Stomach (tissue), 9 donors: ENCODE results near the gene NYAP2. TPM values are rescaled to one million over a fixed set of nuclear protein-coding genes. Genes with fewer than 3 reads are reported as not detected.

Experiments used
- DNase-seq, 2 donors: peaks; one replicate each; pipeline versions ENCODE4 v3.0.0 to v3.0.0-alpha.2; 2013 to 2019
- H3K27ac ChIP-seq, 5 donors: fragments of 200-600 bp in 4 of 5; sonication (generic) in 4 of 5; one replicate each; pipeline ENCODE4 v1.5.1; 2013 to 2019; ENCODE audit warnings: mild to moderate bottlenecking in 1 of 5, moderate library complexity in 1 of 5
- H3K27me3 ChIP-seq, 3 donors: fragments of 200-600 bp; sonication (generic); one replicate each; pipeline ENCODE4 v1.5.1; 2017 to 2019; ENCODE audit warnings: mixed run types in 1 of 3
- H3K36me3 ChIP-seq, 4 donors: fragments of 200-600 bp; sonication (generic); 1 replicate in 3 of 4; 2 replicates in 1 of 4; pipeline ENCODE4 v1.5.1; 2016 to 2019
- H3K4me1 ChIP-seq, 4 donors: fragments of 200-600 bp; sonication (generic); one replicate each; pipeline ENCODE4 v1.5.1; 2016 to 2019
- H3K4me3 ChIP-seq, 4 donors: fragments of 200-600 bp; sonication (generic) in 3 of 4; one replicate each; pipeline ENCODE4 v1.5.1; 2016 to 2019; ENCODE audit warnings: mild to moderate bottlenecking in 1 of 4
- H3K9me3 ChIP-seq, 4 donors: fragments of 200-600 bp; sonication (generic); one replicate each; pipeline ENCODE4 v1.5.1; 2016 to 2019
- EP300 ChIP-seq: sonication (generic); formaldehyde crosslinking; IDR thresholded peaks from one replicate; pipeline ENCODE4 v1.6.1; 2017; ENCODE audit warnings: antibody characterized with exemption
- POLR2A ChIP-seq, 4 donors: fragments of 450-650 bp; IDR thresholded peaks; one replicate each; pipeline ENCODE4 v1.6.1; 2016; ENCODE audit warnings: antibody characterized with exemption in 4 of 4, control low read depth in 2 of 4, mild to moderate bottlenecking in 1 of 4, moderate library complexity in 1 of 4
- POLR2AphosphoS5 ChIP-seq, 3 donors: sonication (generic); formaldehyde crosslinking; IDR thresholded peaks; one replicate each; pipeline ENCODE4 v1.6.1; 2016; ENCODE audit warnings: antibody characterized with exemption in 3 of 3
- WGBS, 5 donors: extraction: QIAGEN DNeasy Blood & Tissue Kit in 3 of 5; methylation state at CpG; one replicate each; pipeline versions ENCODE4 v1.1.5 to v1.1.7; 2013 to 2018; 5-methylcytosine and 5-hydroxymethylcytosine counted together
- intact Hi-C: fragments of 100-400 bp; cut with DNase I; formaldehyde crosslinking; loops from one replicate; pipeline ENCODE4 v1.15.1; 2023; ENCODE audit warnings: low total_unique reads
- polyA plus RNA-seq, 3 donors: library from polyadenylated mRNA; stranded (reverse); fragments of 200-250 nt; gene quantifications; one replicate each; pipeline ENCODE4 v1.2.3, GENCODE V29; 2013
- total RNA-seq, 5 donors: library from RNA; depleted of rRNA; stranded (reverse); fragments of >200 nt; gene quantifications; one replicate each; pipeline versions ENCODE4 v1.1.0 to v1.2.3, GENCODE V29; 2014 to 2016
- TF ChIP-seq, protein P1 (sequence below), 7 experiments: fragments of 450-650 bp in 4 of 7; fragments of 200-600 bp in 3 of 7; sonication (generic) in 3 of 7; IDR thresholded peaks; one replicate each; pipeline ENCODE4 v1.5.1; 2016 to 2019; ENCODE audit warnings: antibody characterized with exemption in 7 of 7, control low read depth in 2 of 7, mild to moderate bottlenecking in 1 of 7
- donor health status: healthy with polysubstance abuse.
- donor health status: Bipolar disorder and iron deficiency.
- donor health status: healthy.

NYAP2 gene
- total and polyA plus RNA-seq, 8 donors: under 0.01 to 0.18 (median 0.03) TPM; not detected in 5

DNA sequence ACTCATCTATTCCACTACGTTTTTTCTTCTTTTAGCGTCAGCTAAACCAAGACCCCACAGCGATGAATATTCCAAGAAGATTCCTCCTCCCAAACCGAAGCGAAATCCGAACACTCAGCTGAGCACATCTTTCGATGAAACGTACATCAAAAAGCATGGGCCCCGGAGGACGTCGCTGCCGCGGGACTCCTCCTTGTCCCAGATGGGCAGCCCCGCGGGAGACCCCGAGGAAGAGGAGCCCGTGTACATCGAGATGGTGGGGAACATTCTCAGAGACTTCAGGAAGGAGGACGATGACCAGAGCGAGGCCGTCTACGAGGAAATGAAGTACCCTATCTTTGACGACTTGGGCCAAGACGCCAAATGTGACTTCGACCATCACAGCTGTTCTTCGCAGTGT lies 182.4 kb downstream of the NYAP2 start:
- H3K9me3 ChIP-seq: no peaks in the 10 kb centered on the region
- no peak overlapping the region for H3K4me3 ChIP-seq
- no peak overlapping the region for H3K27ac ChIP-seq
- TF ChIP-seq POLR2AphosphoS5 (IDR thresholded peaks at IDR 0.05) (no peak), POLR2A (IDR thresholded peaks at IDR 0.05) (no peak), EP300 (no peak)
- TF ChIP-seq, protein P1, sequence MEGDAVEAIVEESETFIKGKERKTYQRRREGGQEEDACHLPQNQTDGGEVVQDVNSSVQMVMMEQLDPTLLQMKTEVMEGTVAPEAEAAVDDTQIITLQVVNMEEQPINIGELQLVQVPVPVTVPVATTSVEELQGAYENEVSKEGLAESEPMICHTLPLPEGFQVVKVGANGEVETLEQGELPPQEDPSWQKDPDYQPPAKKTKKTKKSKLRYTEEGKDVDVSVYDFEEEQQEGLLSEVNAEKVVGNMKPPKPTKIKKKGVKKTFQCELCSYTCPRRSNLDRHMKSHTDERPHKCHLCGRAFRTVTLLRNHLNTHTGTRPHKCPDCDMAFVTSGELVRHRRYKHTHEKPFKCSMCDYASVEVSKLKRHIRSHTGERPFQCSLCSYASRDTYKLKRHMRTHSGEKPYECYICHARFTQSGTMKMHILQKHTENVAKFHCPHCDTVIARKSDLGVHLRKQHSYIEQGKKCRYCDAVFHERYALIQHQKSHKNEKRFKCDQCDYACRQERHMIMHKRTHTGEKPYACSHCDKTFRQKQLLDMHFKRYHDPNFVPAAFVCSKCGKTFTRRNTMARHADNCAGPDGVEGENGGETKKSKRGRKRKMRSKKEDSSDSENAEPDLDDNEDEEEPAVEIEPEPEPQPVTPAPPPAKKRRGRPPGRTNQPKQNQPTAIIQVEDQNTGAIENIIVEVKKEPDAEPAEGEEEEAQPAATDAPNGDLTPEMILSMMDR (IDR thresholded peaks at IDR 0.05): no peak
- no peak for DNase-seq
- H3K27me3 ChIP-seq: no peaks in the 10 kb centered on the region
- no peaks in the 10 kb centered on the region for H3K36me3 ChIP-seq
- 93 to 96% (median 95%) methylated on average over 26 of the region's 26 CpGs for WGBS, 5 donors
- H3K4me1 ChIP-seq: no peaks in the 10 kb centered on the region
- intact Hi-C loops: no loop called here

DNA sequence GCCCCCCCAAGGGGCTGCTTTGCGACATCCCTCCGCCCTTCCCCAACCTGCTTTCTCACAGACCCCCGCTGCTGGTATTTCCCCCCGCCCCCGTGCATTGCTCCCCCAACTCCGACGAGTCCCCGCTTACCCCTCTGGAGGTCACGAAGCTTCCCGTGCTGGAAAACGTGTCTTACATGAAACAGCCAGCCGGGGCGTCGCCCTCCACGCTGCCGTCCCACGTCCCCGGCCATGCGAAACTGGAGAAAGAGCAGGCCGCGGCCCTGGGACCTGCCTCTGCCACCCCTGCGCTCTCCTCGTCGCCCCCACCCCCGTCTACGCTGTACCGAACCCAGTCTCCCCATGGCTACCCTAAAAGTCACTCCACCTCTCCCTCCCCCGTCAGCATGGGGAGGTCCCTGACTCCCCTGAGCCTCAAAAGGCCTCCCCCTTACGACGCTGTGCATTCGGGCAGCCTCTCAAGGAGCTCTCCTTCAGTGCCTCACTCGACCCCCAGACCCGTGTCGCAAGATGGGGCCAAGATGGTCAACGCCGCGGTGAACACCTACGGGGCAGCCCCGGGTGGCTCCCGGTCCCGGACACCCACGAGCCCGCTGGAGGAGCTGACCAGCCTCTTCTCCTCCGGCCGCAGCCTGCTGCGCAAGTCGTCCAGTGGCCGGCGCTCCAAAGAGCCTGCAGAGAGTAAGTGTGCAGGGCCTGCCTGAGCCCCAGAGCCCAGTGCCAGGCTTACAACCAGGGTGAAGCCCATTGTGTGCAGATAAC lies 183.0 kb downstream of the NYAP2 start:
- DNase-seq: no peak
- intact Hi-C loops: no loop called here
- Histone ChIP-seq H3K27me3 (no peaks in the 10 kb centered on the region), H3K4me3 (no peak overlapping the region), H3K27ac (no peak overlapping the region), H3K36me3 (no peaks in the 10 kb centered on the region), H3K4me1 (no peaks in the 10 kb centered on the region), H3K9me3 (no peaks in the 10 kb centered on the region)
- TF ChIP-seq POLR2A (IDR thresholded peaks at IDR 0.05): no peak
- TF ChIP-seq POLR2AphosphoS5 (IDR thresholded peaks at IDR 0.05): no peak
- TF ChIP-seq EP300: no peak
- TF ChIP-seq, protein P1 (IDR thresholded peaks at IDR 0.05): no peak
- WGBS, 5 donors: 94 to 96% (median 95%) methylated on average over 47 to 49 of the region's 49 CpGs

DNA sequence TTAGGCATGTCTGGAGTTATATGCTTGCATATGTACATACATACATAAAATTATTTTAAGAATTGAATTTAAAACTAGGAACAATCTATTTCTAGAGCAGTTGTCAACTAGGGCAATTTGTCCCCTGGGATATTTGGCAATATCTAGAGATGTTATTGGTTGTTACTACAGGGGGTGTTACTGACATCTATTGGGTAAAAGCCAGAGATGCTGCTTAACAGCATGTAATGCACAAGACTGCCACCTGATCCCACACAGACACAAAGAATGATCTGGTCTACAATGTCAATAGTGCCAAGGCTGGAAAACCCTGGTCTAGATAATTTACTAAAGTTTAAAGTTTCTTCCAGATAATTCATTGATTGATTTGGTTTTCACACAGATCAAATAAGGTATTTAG lies 185.3 kb downstream of the NYAP2 start:
- TF ChIP-seq EP300: no peak
- TF ChIP-seq POLR2AphosphoS5 (IDR thresholded peaks at IDR 0.05): no peak
- TF ChIP-seq, protein P1 (IDR thresholded peaks at IDR 0.05): no peak
- no peak for TF ChIP-seq POLR2A (IDR thresholded peaks at IDR 0.05)
- no peaks in the 10 kb centered on the region for H3K27me3 ChIP-seq
- intact Hi-C loops: no loop called here
- no peak overlapping the region for H3K4me3 ChIP-seq
- no peaks in the 10 kb centered on the region for H3K9me3 ChIP-seq
- DNase-seq: no peak
- no peak overlapping the region for H3K27ac ChIP-seq
- no peaks in the 10 kb centered on the region for H3K36me3 ChIP-seq
- no peaks in the 10 kb centered on the region for H3K4me1 ChIP-seq

DNA sequence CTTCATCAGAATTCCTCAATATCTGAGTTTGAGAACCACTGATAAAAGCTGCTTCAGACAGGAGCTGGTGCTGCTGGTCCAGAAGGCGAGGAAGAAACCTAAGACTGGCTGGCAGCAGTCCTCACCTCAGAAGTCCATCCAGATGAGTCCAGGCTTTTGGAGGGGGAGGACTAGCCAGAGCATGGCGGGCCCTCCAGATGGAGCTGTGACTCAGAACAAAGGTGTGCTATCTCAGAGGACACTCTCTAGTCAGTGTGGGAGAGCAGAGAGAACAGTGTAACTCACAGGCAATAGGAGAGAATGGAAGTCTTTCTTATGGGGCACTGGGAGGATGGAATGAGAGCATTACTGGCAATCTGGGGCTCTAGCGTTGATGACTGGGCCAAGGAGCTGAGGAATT lies 191.4 kb downstream of the NYAP2 start:
- 78 to 97% (median 89%) methylated on average over 3 of the region's 3 CpGs for WGBS, 5 donors
- TF ChIP-seq POLR2A (IDR thresholded peaks at IDR 0.05) (no peak), EP300 (no peak), POLR2AphosphoS5 (IDR thresholded peaks at IDR 0.05) (no peak)
- TF ChIP-seq, protein P1 (IDR thresholded peaks at IDR 0.05): no peak
- no peak for DNase-seq
- intact Hi-C loops: no loop called here
- Histone ChIP-seq H3K9me3 (no peaks in the 10 kb centered on the region), H3K4me1 (no peaks in the 10 kb centered on the region), H3K36me3 (no peaks in the 10 kb centered on the region), H3K27me3 (no peaks in the 10 kb centered on the region), H3K4me3 (no peak overlapping the region), H3K27ac (no peak overlapping the region)
